ENCODE data around the gene TREM2. TPM values are rescaled to one million over a fixed set of nuclear protein-coding genes. Genes with fewer than 3 reads are reported as not detected.

TREM2 gene
- total and polyA plus RNA-seq, 2 experiments from 2014 or later, result not detected

- H3K4me3 ChIP-seq, result no peak overlapping the region
- no peak for DNase-seq
- no peak overlapping the region for H3K4me2 ChIP-seq (ENCODE audit: unreplicated experiment)
- no peaks in the 10 kb centered on the region for H3K4me1 ChIP-seq (ENCODE audit: insufficient read depth)
- H3K27me3 ChIP-seq (replicated peaks; ENCODE audit: insufficient read depth), result no peaks in the 10 kb centered on the region
- H4K20me1 ChIP-seq (ENCODE audit: insufficient read depth), result no peaks in the 10 kb centered on the region
- no peak overlapping the region for H2AFZ ChIP-seq
- H3K9me3 ChIP-seq (ENCODE audit: low read depth), result no peaks in the 10 kb centered on the region
- H3F3A ChIP-seq (ENCODE audit: insufficient read depth), result no peaks in the 10 kb centered on the region
- H3K36me3 ChIP-seq (ENCODE audit: low read depth), result no peaks in the 10 kb centered on the region
- no peaks in the 10 kb centered on the region for H3K9me2 ChIP-seq (ENCODE audit: insufficient read depth)
- H3K27ac ChIP-seq, result no peak overlapping the region
- WGBS, 2 experiments (ENCODE audit: low coverage in 1 of 2, low lambda C conversion rate in 2 of 2, missing lambda C conversion rate in 2 of 2), result 20 to 41% methylated on average over 3 of the region's 3 CpGs
- no peak overlapping the region for H3K9ac ChIP-seq
- H3K79me2 ChIP-seq (ENCODE audit: insufficient read depth), result no peaks in the 10 kb centered on the region
- in situ Hi-C loops (cut with MboI), result no loop called here
- no peak for TF ChIP-seq EZH2 (IDR thresholded peaks at IDR 0.05; ENCODE audit: insufficient read depth, poor library complexity, severe bottlenecking)
- TF ChIP-seq EZH2phosphoT487 (IDR thresholded peaks at IDR 0.05; ENCODE audit: insufficient read depth, low read depth), result no peak
Observed at GRCh38 chr6:41160933-41161332, 2.0 kb downstream of the TREM2 start.

GRCh38 chr6:41159415-41160082 lies 3.4 kb downstream of the TREM2 start:
- Histone ChIP-seq H3K79me2 (ENCODE audit: insufficient read depth) (no peaks in the 10 kb centered on the region), H3K9ac (no peak overlapping the region), H3K4me2 (ENCODE audit: unreplicated experiment) (no peak overlapping the region), H3K27ac (no peak overlapping the region), H3K9me3 (ENCODE audit: low read depth) (no peaks in the 10 kb centered on the region), H3K27me3 (replicated peaks; ENCODE audit: insufficient read depth) (no peaks in the 10 kb centered on the region), H3K4me1 (ENCODE audit: insufficient read depth) (no peaks in the 10 kb centered on the region), H4K20me1 (ENCODE audit: insufficient read depth) (no peaks in the 10 kb centered on the region), H3K4me3 (no peak overlapping the region), H3F3A (ENCODE audit: insufficient read depth) (no peaks in the 10 kb centered on the region), H3K9me2 (ENCODE audit: insufficient read depth) (no peaks in the 10 kb centered on the region), H3K36me3 (ENCODE audit: low read depth) (no peaks in the 10 kb centered on the region), H2AFZ (no peak overlapping the region)
- WGBS, 2 experiments (ENCODE audit: low coverage in 1 of 2, low lambda C conversion rate in 2 of 2, missing lambda C conversion rate in 2 of 2), result 35 to 39% methylated on average over 12 of the region's 12 CpGs
- in situ Hi-C loops (cut with MboI), result no loop called here
- no peak for TF ChIP-seq EZH2phosphoT487 (IDR thresholded peaks at IDR 0.05; ENCODE audit: insufficient read depth, low read depth)
- no peak for TF ChIP-seq EZH2 (IDR thresholded peaks at IDR 0.05; ENCODE audit: insufficient read depth, poor library complexity, severe bottlenecking)
- no peak for DNase-seq

- Histone ChIP-seq H3K27me3 (replicated peaks; ENCODE audit: insufficient read depth) (no peaks in the 10 kb centered on the region), H3K9me3 (ENCODE audit: low read depth) (no peaks in the 10 kb centered on the region), H3K4me3 (no peak overlapping the region), H3K4me2 (ENCODE audit: unreplicated experiment) (no peak overlapping the region), H3K9me2 (ENCODE audit: insufficient read depth) (no peaks in the 10 kb centered on the region), H2AFZ (no peak overlapping the region), H3K4me1 (ENCODE audit: insufficient read depth) (no peaks in the 10 kb centered on the region), H3K36me3 (ENCODE audit: low read depth) (no peaks in the 10 kb centered on the region), H3K79me2 (ENCODE audit: insufficient read depth) (no peaks in the 10 kb centered on the region), H3F3A (ENCODE audit: insufficient read depth) (no peaks in the 10 kb centered on the region), H3K9ac (no peak overlapping the region), H4K20me1 (ENCODE audit: insufficient read depth) (no peaks in the 10 kb centered on the region), H3K27ac (no peak overlapping the region)
- DNase-seq, result no peak
- TF ChIP-seq EZH2phosphoT487 (IDR thresholded peaks at IDR 0.05; ENCODE audit: insufficient read depth, low read depth), result no peak
- no peak for TF ChIP-seq EZH2 (IDR thresholded peaks at IDR 0.05; ENCODE audit: insufficient read depth, poor library complexity, severe bottlenecking)
- WGBS, 2 experiments (ENCODE audit: low coverage in 1 of 2, low lambda C conversion rate in 2 of 2, missing lambda C conversion rate in 2 of 2), result 55 to 58% methylated on average over 5 of the region's 5 CpGs
- in situ Hi-C loops (cut with MboI), result no loop called here
Observed at GRCh38 chr6:41157323-41157722, 5.6 kb downstream of the TREM2 start.

GRCh38 chr6:41156771-41157170 lies 6.1 kb downstream of the TREM2 start:
- 84 to 88% methylated on average over 6 of the region's 6 CpGs for WGBS, 2 experiments (ENCODE audit: low coverage in 1 of 2, low lambda C conversion rate in 2 of 2, missing lambda C conversion rate in 2 of 2)
- Histone ChIP-seq H3K27ac (no peak overlapping the region), H4K20me1 (ENCODE audit: insufficient read depth) (no peaks in the 10 kb centered on the region), H3K9me3 (ENCODE audit: low read depth) (no peaks in the 10 kb centered on the region), H3K9me2 (ENCODE audit: insufficient read depth) (no peaks in the 10 kb centered on the region), H3K79me2 (ENCODE audit: insufficient read depth) (no peaks in the 10 kb centered on the region), H3K27me3 (replicated peaks; ENCODE audit: insufficient read depth) (no peaks in the 10 kb centered on the region), H3K9ac (no peak overlapping the region), H3K36me3 (ENCODE audit: low read depth) (no peaks in the 10 kb centered on the region), H3K4me2 (ENCODE audit: unreplicated experiment) (no peak overlapping the region), H2AFZ (no peak overlapping the region), H3K4me3 (no peak overlapping the region), H3K4me1 (ENCODE audit: insufficient read depth) (no peaks in the 10 kb centered on the region), H3F3A (ENCODE audit: insufficient read depth) (no peaks in the 10 kb centered on the region)
- TF ChIP-seq EZH2phosphoT487 (IDR thresholded peaks at IDR 0.05; ENCODE audit: insufficient read depth, low read depth) (no peak), EZH2 (IDR thresholded peaks at IDR 0.05; ENCODE audit: insufficient read depth, poor library complexity, severe bottlenecking) (no peak)
- DNase-seq, result no peak
- in situ Hi-C loops (cut with MboI), result no loop called here

All from GM23248 (cell line).